SU-DHL-6 (cell line): ENCODE data around the gene SHKBP1.
"Not testable (repeated sequence)": the region's sequence is repeated elsewhere in the genome, so short reads cannot be mapped to it uniquely, and the experiment has no call there.

Experiments used
- H2AFZ ChIP-seq: fragments of 200-600 bp; sonication (generic); 2 replicates; pipeline ENCODE4 v1.6.1; 2014; ENCODE audit warnings: low read depth, mild to moderate bottlenecking, moderate library complexity, mixed read lengths, antibody characterized with exemption, low read length; ENCODE audit not compliant: severe bottlenecking
- H3F3A ChIP-seq: fragments of 200-600 bp; shearing (Covaris generic); 2 replicates; pipeline ENCODE4 v1.6.0; 2016; ENCODE audit warnings: antibody characterized with exemption, mild to moderate bottlenecking; ENCODE audit not compliant: insufficient read depth
- H3K27ac ChIP-seq: fragments of 200-600 bp; sonication (generic); 2 replicates; pipeline ENCODE4 v1.5.1; 2016; ENCODE audit warnings: low read depth, mild to moderate bottlenecking, low read length, moderate library complexity, mixed read lengths
- H3K27me3 ChIP-seq: fragments of 200-600 bp; sonication (generic), shearing (Covaris generic); 2 replicates; pipeline ENCODE4 v1.6.0; 2014; ENCODE audit warnings: mild to moderate bottlenecking, low read length
- H3K36me3 ChIP-seq: fragments of 200-600 bp; sonication (generic); 2 replicates; pipeline ENCODE4 v1.6.1; 2014; ENCODE audit warnings: mild to moderate bottlenecking, low read length, mixed read lengths
- H3K4me2 ChIP-seq: fragments of 300-600, 200-600 bp; shearing (Covaris generic), sonication (generic); 2 replicates; pipeline ENCODE4 v1.6.0; 2014; ENCODE audit warnings: low read length, low read depth, mild to moderate bottlenecking; ENCODE audit not compliant: poor library complexity, severe bottlenecking
- H3K4me3 ChIP-seq: fragments of 200-600 bp; sonication (generic); 2 replicates; pipeline ENCODE4 v1.5.1; 2014; ENCODE audit warnings: antibody characterized with exemption, low read length, mild to moderate bottlenecking, mixed read lengths; ENCODE audit not compliant: insufficient read depth, poor library complexity, severe bottlenecking
- H3K79me2 ChIP-seq: fragments of 200-600 bp; sonication (generic); 2 replicates; pipeline ENCODE4 v1.6.1; 2014; ENCODE audit warnings: mild to moderate bottlenecking, low read length, moderate library complexity; ENCODE audit not compliant: insufficient read depth
- H3K9ac ChIP-seq: fragments of 200-600 bp; sonication (generic); 2 replicates; pipeline ENCODE4 v1.7.0; 2014; ENCODE audit warnings: mild to moderate bottlenecking, low read length
- H3K9me2 ChIP-seq: fragments of 200-600 bp; sonication (generic); replicated peaks from 2 replicates; pipeline ENCODE4 v1.6.1; 2014; ENCODE audit warnings: low read length; ENCODE audit not compliant: insufficient read depth
- H3K9me3 ChIP-seq: fragments of 200-600 bp; sonication (generic); 2 replicates; pipeline ENCODE4 v1.6.1; 2014; ENCODE audit warnings: low read length, mixed read lengths; ENCODE audit not compliant: insufficient read depth
- H4K20me1 ChIP-seq: fragments of 200-600 bp; sonication (generic); 2 replicates; pipeline ENCODE4 v1.6.1; 2014; ENCODE audit warnings: low read depth, mild to moderate bottlenecking, antibody characterized with exemption, low read length, moderate library complexity, mixed read lengths
- CTCF ChIP-seq: fragments of 200-600 bp; sonication (generic); IDR thresholded peaks from one replicate; pipeline ENCODE4 v1.5.1; 2017; ENCODE audit warnings: antibody characterized with exemption, mild to moderate bottlenecking, low read length, moderate library complexity; ENCODE audit not compliant: insufficient read depth, poor library complexity, severe bottlenecking
- EZH2phosphoT487 ChIP-seq: fragments of 200-600 bp; sonication (generic), shearing (Covaris generic); conservative IDR thresholded peaks from 2 replicates; pipeline ENCODE4 v1.6.1; 2018; ENCODE audit warnings: mild to moderate bottlenecking, antibody characterized with exemption, low read length, moderate library complexity, mixed read lengths

The SHKBP1 gene

GRCh38 chr19:40543029-40543597 lies 33.6 kb upstream of the SHKBP1 start:
- Histone ChIP-seq H3K79me2 (no peaks in the 10 kb centered on the region), H3K27me3 (no peaks in the 10 kb centered on the region), H3K4me3 (no peak overlapping the region), H3K36me3 (no peaks in the 10 kb centered on the region), H2AFZ (no peak overlapping the region), H3K27ac (no peak overlapping the region), H3F3A (no peaks in the 10 kb centered on the region), H3K9me3 (no peaks in the 10 kb centered on the region), H3K9me2 (no peaks in the 10 kb centered on the region), H3K4me2 (no peak overlapping the region), H4K20me1 (no peaks in the 10 kb centered on the region), H3K9ac (no peak overlapping the region)
- TF ChIP-seq EZH2phosphoT487, result no peak
- no peak for TF ChIP-seq CTCF

- H2AFZ ChIP-seq, H3K36me3 ChIP-seq, H3K79me2 ChIP-seq, H3K9ac ChIP-seq, H3K27ac ChIP-seq, H4K20me1 ChIP-seq, H3K9me2 ChIP-seq, H3K9me3 ChIP-seq, H3K4me2 ChIP-seq, H3K27me3 ChIP-seq, H3K4me3 ChIP-seq, H3F3A ChIP-seq: not testable (repeated sequence)
These were observed 30.4 kb upstream of the SHKBP1 start for GRCh38 chr19:40546153-40546841.

- not testable (repeated sequence) for H3F3A ChIP-seq, H3K9me3 ChIP-seq, H3K79me2 ChIP-seq, H3K36me3 ChIP-seq, H3K9me2 ChIP-seq, H4K20me1 ChIP-seq, H3K9ac ChIP-seq, H3K4me2 ChIP-seq, H3K27ac ChIP-seq, H3K4me3 ChIP-seq, H2AFZ ChIP-seq, H3K27me3 ChIP-seq
These were observed 29.5 kb upstream of the SHKBP1 start for GRCh38 chr19:40547190-40547589.

- H3K27me3 ChIP-seq, result no peaks in the 10 kb centered on the region
- H3K4me3 ChIP-seq, result no peak overlapping the region
- H3K9me3 ChIP-seq, result no peaks in the 10 kb centered on the region
- H2AFZ ChIP-seq, result no peak overlapping the region
- H3K27ac ChIP-seq, result no peak overlapping the region
- H4K20me1 ChIP-seq, result no peaks in the 10 kb centered on the region
- H3K9ac ChIP-seq, result no peak overlapping the region
- no peaks in the 10 kb centered on the region for H3K79me2 ChIP-seq
- no peaks in the 10 kb centered on the region for H3K36me3 ChIP-seq
- H3K4me2 ChIP-seq, result no peak overlapping the region
- H3K9me2 ChIP-seq, result no peaks in the 10 kb centered on the region
- TF ChIP-seq CTCF (no peak), EZH2phosphoT487 (no peak)
- H3F3A ChIP-seq, result no peaks in the 10 kb centered on the region
These were observed 28.8 kb upstream of the SHKBP1 start for GRCh38 chr19:40547836-40548235.
